OCI-LY3 (cell line): ENCODE measurements around the gene CLEC10A.
"Not testable (repeated sequence)": the region's sequence is repeated elsewhere in the genome, so short reads cannot be mapped to it uniquely, and the experiment has no call there.

Source experiments
- H2AFZ ChIP-seq: fragments of 200-600, 300-600 bp; shearing (Covaris generic); 2 replicates; pipeline ENCODE4 v1.6.0; 2014; ENCODE audit warnings: antibody characterized with exemption, low read depth, low read length
- H3K27ac ChIP-seq: fragments of 200-600, 300-600 bp; sonication (generic); 2 replicates; pipeline ENCODE4 v1.5.1; 2014; ENCODE audit warnings: mild to moderate bottlenecking, low read length, moderate library complexity, mixed read lengths
- H3K27me3 ChIP-seq: fragments of 200-600, 300-600 bp; sonication (generic); 2 replicates; pipeline ENCODE4 v1.6.1; 2014; ENCODE audit warnings: low read depth, low read length, mixed read lengths
- H3K36me3 ChIP-seq: fragments of 200-600, 300-600 bp; sonication (generic); replicated peaks from 2 replicates; pipeline ENCODE3; 2014; ENCODE audit warnings: low read depth, low read length, mixed read lengths
- H3K4me1 ChIP-seq: fragments of 300-600, 200-600 bp; sonication (generic); 2 replicates; pipeline ENCODE4 v1.6.1; 2014; ENCODE audit warnings: low read length, mixed read lengths
- H3K4me2 ChIP-seq: fragments of 200-600, 300-600 bp; sonication (generic); 2 replicates; pipeline ENCODE4 v1.6.1; 2014; ENCODE audit warnings: low read length, mixed read lengths
- H3K4me3 ChIP-seq: fragments of 300-600, 200-600 bp; sonication (generic); 2 replicates; pipeline ENCODE4 v1.5.1; 2014; ENCODE audit warnings: antibody characterized with exemption, mild to moderate bottlenecking, low read length, moderate library complexity
- H3K79me2 ChIP-seq: fragments of 300-600, 200-600 bp; shearing (Covaris generic); 2 replicates; pipeline ENCODE4 v1.6.1; 2014; ENCODE audit warnings: mild to moderate bottlenecking, low read length, mixed read lengths
- H3K9ac ChIP-seq: fragments of 300-600, 200-600 bp; shearing (Covaris generic); 2 replicates; pipeline ENCODE4 v1.6.0; 2014; ENCODE audit warnings: mild to moderate bottlenecking, low read length, moderate library complexity
- H3K9me3 ChIP-seq: fragments of 200-600, 300-600 bp; shearing (Covaris generic); 2 replicates; pipeline ENCODE4 v1.6.1; 2014; ENCODE audit warnings: low read length, mixed read lengths; ENCODE audit not compliant: insufficient read depth
- H4K20me1 ChIP-seq: fragments of 200-600, 300-600 bp; sonication (generic); 2 replicates; pipeline ENCODE4 v1.6.1; 2016; ENCODE audit warnings: low read length, mixed read lengths; ENCODE audit not compliant: insufficient read depth
- CTCF ChIP-seq: fragments of 200-600, 300-600 bp; sonication (generic); IDR thresholded peaks from 2 replicates; pipeline ENCODE4 v1.5.1; 2014; ENCODE audit warnings: antibody characterized with exemption, low read length, low read depth
- EZH2phosphoT487 ChIP-seq: fragments of 200-600 bp; shearing (Covaris generic); IDR thresholded peaks from 2 replicates; pipeline ENCODE4 v1.6.1; 2018; ENCODE audit warnings: antibody characterized with exemption, mixed run types, low read depth

The CLEC10A gene

GRCh38 chr17:7056386-7056785 is 23.7 kb downstream of the CLEC10A start:
- Histone ChIP-seq H3K79me2 (no peaks in the 10 kb centered on the region), H3K27ac (no peak overlapping the region), H3K4me3 (no peak overlapping the region), H3K36me3 (no peaks in the 10 kb centered on the region), H4K20me1 (no peaks in the 10 kb centered on the region), H3K27me3 (peaks cover 3% of the 10 kb centered on the region; the same call in 1 of the 2 replicates), H3K4me2 (no peak overlapping the region), H3K9ac (no peak overlapping the region), H2AFZ (no peak overlapping the region), H3K4me1 (no peaks in the 10 kb centered on the region), H3K9me3 (no peaks in the 10 kb centered on the region)
- TF ChIP-seq CTCF (no peak), EZH2phosphoT487 (no peak)

- H3K4me2 ChIP-seq, H3K27me3 ChIP-seq, H4K20me1 ChIP-seq, H3K4me3 ChIP-seq, H3K27ac ChIP-seq, H3K9ac ChIP-seq, H3K36me3 ChIP-seq, H2AFZ ChIP-seq, H3K9me3 ChIP-seq, H3K79me2 ChIP-seq, H3K4me1 ChIP-seq: not testable (repeated sequence)
These were observed 29.5 kb downstream of the CLEC10A start for GRCh38 chr17:7050583-7050982.

GRCh38 chr17:7048968-7049367 is 31.1 kb downstream of the CLEC10A start:
- Histone ChIP-seq H2AFZ (no peak overlapping the region), H3K9me3 (no peaks in the 10 kb centered on the region), H3K4me1 (peaks cover 9% of the 10 kb centered on the region; the same call in 1 of the 2 replicates), H3K9ac (no peak overlapping the region), H3K27me3 (peaks cover 3% of the 10 kb centered on the region; the same call in 1 of the 2 replicates), H4K20me1 (no peaks in the 10 kb centered on the region), H3K36me3 (no peaks in the 10 kb centered on the region), H3K4me2 (no peak overlapping the region), H3K27ac (no peak overlapping the region), H3K4me3 (no peak overlapping the region), H3K79me2 (no peaks in the 10 kb centered on the region)
- TF ChIP-seq EZH2phosphoT487, result no peak
- TF ChIP-seq CTCF, result no peak

- Histone ChIP-seq H3K27me3 (no peaks in the 10 kb centered on the region), H4K20me1 (no peaks in the 10 kb centered on the region), H3K27ac (no peak overlapping the region), H3K4me2 (peak overlapping the region; percentile 96; the same call in 1 of the 2 replicates), H3K9me3 (no peaks in the 10 kb centered on the region), H3K36me3 (no peaks in the 10 kb centered on the region), H3K79me2 (no peaks in the 10 kb centered on the region), H3K4me3 (no peak overlapping the region; the same call in 1 of the 2 replicates), H3K9ac (no peak overlapping the region), H2AFZ (no peak overlapping the region), H3K4me1 (peaks cover 9% of the 10 kb centered on the region; the same call in 1 of the 2 replicates)
- TF ChIP-seq EZH2phosphoT487, result no peak
- no peak for TF ChIP-seq CTCF
These were observed 32.5 kb downstream of the CLEC10A start for GRCh38 chr17:7047566-7047965.

- not testable (repeated sequence) for H3K27ac ChIP-seq, H3K36me3 ChIP-seq, H3K27me3 ChIP-seq, H4K20me1 ChIP-seq, H3K4me1 ChIP-seq, H3K9me3 ChIP-seq, H3K79me2 ChIP-seq
- H3K4me3 ChIP-seq, result peak overlapping the region; percentile 79
- H3K4me2 ChIP-seq, result peak overlapping the region; percentile 96
- peak overlapping the region; percentile 83 for H2AFZ ChIP-seq
- H3K9ac ChIP-seq, result peak overlapping the region; percentile 52
These were observed 33.2 kb downstream of the CLEC10A start for GRCh38 chr17:7046725-7047397.
